MM.1S (cell line): ENCODE measurements around the gene ZNF853.
"Not testable (repeated sequence)": the region's sequence is repeated elsewhere in the genome, so short reads cannot be mapped to it uniquely, and the experiment has no call there.

Experiments used
- DNase-seq: peaks from one replicate; pipeline ENCODE4 v3.0.0-alpha.2; 2015
- H2AFZ ChIP-seq: fragments of 300-600 bp; sonication (generic); 2 replicates; pipeline ENCODE4 v1.6.0; 2016; ENCODE audit warnings: antibody characterized with exemption, low read length
- H3F3A ChIP-seq: fragments of 300-600 bp; sonication (generic); 2 replicates; pipeline ENCODE4 v1.6.1; 2016; ENCODE audit warnings: mild to moderate bottlenecking, antibody characterized with exemption, low read length, moderate library complexity, mixed read lengths; ENCODE audit not compliant: insufficient read depth
- H3K27ac ChIP-seq: fragments of 300-600 bp; sonication (generic); 2 replicates; pipeline ENCODE4 v1.5.1; 2016; ENCODE audit warnings: mild to moderate bottlenecking, low read length
- H3K27me3 ChIP-seq: fragments of 300-600 bp; sonication (generic); replicated peaks from 2 replicates; pipeline ENCODE4 v1.6.0; 2016; ENCODE audit warnings: low read length; ENCODE audit not compliant: insufficient read depth
- H3K36me3 ChIP-seq: fragments of 300-600 bp; sonication (generic); replicated peaks from 2 replicates; pipeline ENCODE4 v1.6.1; 2016; ENCODE audit warnings: mild to moderate bottlenecking, low read length, mixed read lengths; ENCODE audit not compliant: insufficient read depth
- H3K4me1 ChIP-seq: fragments of 300-600 bp; sonication (generic); 2 replicates; pipeline ENCODE4 v1.6.1; 2016; ENCODE audit warnings: low read length, mixed read lengths
- H3K4me2 ChIP-seq: fragments of 300-600 bp; sonication (generic); 2 replicates; pipeline ENCODE4 v1.6.0; 2016; ENCODE audit warnings: low read depth, low read length
- H3K4me3 ChIP-seq: fragments of 300-600 bp; sonication (generic); 2 replicates; pipeline ENCODE4 v1.5.1; 2016; ENCODE audit warnings: low read length, mixed read lengths
- H3K79me2 ChIP-seq: fragments of 300-600 bp; sonication (generic); 2 replicates; pipeline ENCODE4 v1.6.1; 2016; ENCODE audit warnings: mixed run types, low read length, mixed read lengths
- H3K9ac ChIP-seq: fragments of 300-600 bp; sonication (generic); 2 replicates; pipeline ENCODE4 v1.6.1; 2016; ENCODE audit warnings: low read length, mixed read lengths
- H3K9me2 ChIP-seq: fragments of 300-600 bp; sonication (generic); replicated peaks from 2 replicates; pipeline ENCODE4 v1.6.1; 2016; ENCODE audit warnings: mild to moderate bottlenecking, low read length, mixed read lengths; ENCODE audit not compliant: insufficient read depth
- H3K9me3 ChIP-seq: fragments of 300-600 bp; sonication (generic); replicated peaks from 2 replicates; pipeline ENCODE4 v1.6.1; 2016; ENCODE audit warnings: mild to moderate bottlenecking, low read length, mixed read lengths; ENCODE audit not compliant: insufficient read depth
- H4K20me1 ChIP-seq: fragments of 300-600 bp; sonication (generic); 2 replicates; pipeline ENCODE4 v1.6.1; 2016; ENCODE audit warnings: mild to moderate bottlenecking, low read length, moderate library complexity, mixed read lengths; ENCODE audit not compliant: insufficient read depth
- EZH2 ChIP-seq: fragments of 300-600 bp; sonication (generic); optimal IDR thresholded peaks from 2 replicates; pipeline ENCODE3; 2017; ENCODE audit warnings: low read depth, mild to moderate bottlenecking, antibody characterized with exemption, low read length, mixed read lengths
- EZH2phosphoT487 ChIP-seq: fragments of 300-600 bp; sonication (generic); IDR thresholded peaks from 2 replicates; pipeline ENCODE4 v1.6.1; 2018; ENCODE audit warnings: antibody characterized with exemption, low read length
- TF ChIP-seq, protein P1 (sequence below): fragments of 300-600 bp; sonication (generic); IDR thresholded peaks from 2 replicates; pipeline ENCODE4 v1.5.1; 2016; ENCODE audit warnings: antibody characterized with exemption, low read length, mixed read lengths

Gene ZNF853

DNA sequence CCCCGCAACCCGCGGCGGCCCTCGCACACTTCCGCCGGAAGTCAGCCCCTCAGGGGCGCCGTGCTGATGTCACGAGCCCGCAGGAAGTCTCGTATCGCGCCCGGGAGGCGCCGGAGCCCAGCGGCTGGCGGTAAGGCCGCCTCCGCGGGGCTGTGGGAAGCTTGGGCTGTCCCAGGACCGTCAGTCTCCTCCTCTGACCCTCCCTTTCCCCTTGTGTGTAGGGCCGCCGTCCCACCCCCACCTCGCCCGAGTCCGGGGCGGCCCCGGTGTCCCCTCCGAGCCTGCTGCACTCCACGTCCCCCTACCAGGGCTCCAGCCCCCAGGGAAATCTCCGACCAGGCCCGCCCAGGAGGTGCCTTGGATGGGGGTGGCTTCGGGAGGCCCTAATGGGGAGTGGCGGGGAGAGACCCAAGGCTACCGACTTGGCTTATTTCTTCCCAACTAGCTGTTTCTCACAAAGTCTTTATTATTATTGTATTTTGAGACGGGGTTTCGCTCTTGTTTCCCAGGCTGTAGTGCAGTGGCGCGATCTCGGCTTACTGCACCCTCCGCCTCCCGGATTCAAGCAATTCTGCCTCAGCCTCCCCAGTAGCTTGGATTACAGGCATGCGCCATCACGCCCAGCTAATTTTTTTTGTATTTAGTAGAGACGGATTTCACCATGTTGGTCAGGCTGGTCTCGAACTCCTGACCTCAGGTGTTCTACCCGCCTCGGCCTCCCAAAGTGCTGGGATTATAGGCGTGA is 37.9 kb upstream of the ZNF853 start, which contains the start of gene ZDHHC4:
TSS of gene ZDHHC4 (plus strand) at position 86 of the 745 bp plus-strand sequence. CDS start 3,108 bp downstream, outside the sequence.
- H3K9me2 ChIP-seq, result no peaks in the 10 kb centered on the region
- H3K27me3 ChIP-seq, result no peaks in the 10 kb centered on the region; the same call in 1 of the 2 replicates
- no peaks in the 10 kb centered on the region for H3K9me3 ChIP-seq
- H3K4me1 ChIP-seq, result no peaks in the 10 kb centered on the region
- peak within 1 kb of the TSS; percentile 75; the same call in 1 of the 2 replicates for H3K27ac ChIP-seq
- H4K20me1 ChIP-seq, result no peaks in the 10 kb centered on the region
- peak within 1 kb of the TSS; percentile 100 for H2AFZ ChIP-seq
- H3K9ac ChIP-seq, result peak within 1 kb of the TSS; percentile 93
- peak within 1 kb of the TSS; percentile 82 for H3K4me2 ChIP-seq
- peaks cover 3% of the 10 kb centered on the region; the same call in 1 of the 2 replicates for H3F3A ChIP-seq
- DNase-seq, result peak; percentile 93
- TF ChIP-seq EZH2, result no peak
- TF ChIP-seq, protein P1, sequence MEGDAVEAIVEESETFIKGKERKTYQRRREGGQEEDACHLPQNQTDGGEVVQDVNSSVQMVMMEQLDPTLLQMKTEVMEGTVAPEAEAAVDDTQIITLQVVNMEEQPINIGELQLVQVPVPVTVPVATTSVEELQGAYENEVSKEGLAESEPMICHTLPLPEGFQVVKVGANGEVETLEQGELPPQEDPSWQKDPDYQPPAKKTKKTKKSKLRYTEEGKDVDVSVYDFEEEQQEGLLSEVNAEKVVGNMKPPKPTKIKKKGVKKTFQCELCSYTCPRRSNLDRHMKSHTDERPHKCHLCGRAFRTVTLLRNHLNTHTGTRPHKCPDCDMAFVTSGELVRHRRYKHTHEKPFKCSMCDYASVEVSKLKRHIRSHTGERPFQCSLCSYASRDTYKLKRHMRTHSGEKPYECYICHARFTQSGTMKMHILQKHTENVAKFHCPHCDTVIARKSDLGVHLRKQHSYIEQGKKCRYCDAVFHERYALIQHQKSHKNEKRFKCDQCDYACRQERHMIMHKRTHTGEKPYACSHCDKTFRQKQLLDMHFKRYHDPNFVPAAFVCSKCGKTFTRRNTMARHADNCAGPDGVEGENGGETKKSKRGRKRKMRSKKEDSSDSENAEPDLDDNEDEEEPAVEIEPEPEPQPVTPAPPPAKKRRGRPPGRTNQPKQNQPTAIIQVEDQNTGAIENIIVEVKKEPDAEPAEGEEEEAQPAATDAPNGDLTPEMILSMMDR, result no peak
- no peak for TF ChIP-seq EZH2phosphoT487
- no peaks in the 10 kb centered on the region for H3K79me2 ChIP-seq
- H3K4me3 ChIP-seq, result peak within 1 kb of the TSS; percentile 98
- no peaks in the 10 kb centered on the region for H3K36me3 ChIP-seq

DNA sequence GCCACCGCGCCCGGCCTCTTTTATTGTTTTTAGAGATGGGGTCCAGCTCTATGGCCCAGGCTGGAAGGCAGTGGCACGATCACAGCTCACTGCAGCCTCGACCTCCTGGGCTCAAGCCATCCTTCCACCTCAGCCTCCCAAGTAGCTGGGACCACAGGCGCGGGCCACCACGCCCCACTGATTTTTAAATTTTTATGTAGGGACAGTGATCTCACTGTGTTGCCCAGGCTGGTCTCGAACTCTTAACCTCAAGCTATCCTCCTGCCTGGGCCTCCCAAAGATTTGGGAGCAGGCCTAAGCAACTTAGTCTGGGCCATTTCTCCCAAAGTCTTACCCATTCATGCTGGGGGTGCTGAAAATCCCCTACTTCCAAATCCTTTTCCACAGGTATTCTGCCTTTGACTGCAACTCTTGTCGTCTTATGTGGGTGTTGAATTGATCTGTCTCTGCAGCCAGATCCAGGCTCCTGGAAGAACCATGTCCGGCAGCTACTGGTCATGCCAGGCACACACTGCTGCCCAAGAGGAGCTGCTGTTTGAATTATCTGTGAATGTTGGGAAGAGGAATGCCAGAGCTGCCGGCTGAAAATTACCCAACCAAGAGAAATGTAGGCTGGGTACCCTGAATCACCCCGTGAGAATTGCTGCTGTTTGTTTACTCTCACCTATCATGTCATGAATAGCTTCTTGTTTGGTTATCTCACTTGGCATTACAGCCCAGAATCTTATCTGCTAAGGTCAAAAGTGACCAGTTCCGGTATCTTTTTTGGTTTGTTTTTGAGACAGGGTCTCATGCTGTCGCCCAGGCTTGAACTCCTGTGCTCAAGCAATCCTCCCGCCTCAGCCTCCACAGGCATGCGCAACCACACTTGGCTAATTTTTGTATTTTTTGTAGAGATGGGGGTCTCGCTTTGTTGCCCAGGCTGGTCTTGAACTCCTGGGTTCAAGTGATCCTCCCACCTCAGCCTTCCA is 37.0 kb upstream of the ZNF853 start:
- TF ChIP-seq EZH2, result no peak
- TF ChIP-seq, protein P1, result no peak
- TF ChIP-seq EZH2phosphoT487, result no peak
- Histone ChIP-seq H3K27ac (no peak overlapping the region; the same call in 1 of the 2 replicates), H3K4me3 (no peak overlapping the region), H3K9ac (no peak overlapping the region), H3K36me3 (no peaks in the 10 kb centered on the region), H3K79me2 (no peaks in the 10 kb centered on the region), H3K9me3 (no peaks in the 10 kb centered on the region), H3F3A (peaks cover 3% of the 10 kb centered on the region; the same call in 1 of the 2 replicates), H3K27me3 (no peaks in the 10 kb centered on the region; the same call in 1 of the 2 replicates), H3K4me2 (peak overlapping the region; percentile 82), H3K9me2 (no peaks in the 10 kb centered on the region), H4K20me1 (no peaks in the 10 kb centered on the region), H3K4me1 (no peaks in the 10 kb centered on the region), H2AFZ (peak overlapping the region; percentile 100; the same call in 1 of the 2 replicates)
- no peak for DNase-seq

DNA sequence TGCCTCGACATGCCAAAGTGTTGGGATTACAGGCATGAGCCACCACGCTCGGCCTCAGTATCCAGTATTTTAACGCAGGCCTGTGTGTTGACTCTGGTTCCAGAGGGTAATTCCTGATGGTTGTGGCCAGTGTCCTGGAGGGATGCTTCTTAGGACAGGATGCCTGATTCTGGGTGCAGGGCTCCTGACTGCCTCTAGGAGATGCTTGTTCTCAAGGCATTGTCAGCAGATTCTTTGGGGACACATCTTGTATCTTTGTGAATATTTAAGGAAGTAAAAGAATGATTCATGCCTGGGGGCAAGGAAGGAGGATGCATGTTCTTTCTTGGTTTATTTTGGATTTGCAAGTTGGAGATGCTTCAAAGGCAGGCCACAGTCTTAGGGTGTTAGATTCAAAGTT is 36.0 kb upstream of the ZNF853 start:
- Histone ChIP-seq H3K4me1 (no peaks in the 10 kb centered on the region), H3K79me2 (no peaks in the 10 kb centered on the region), H4K20me1 (no peaks in the 10 kb centered on the region), H3K36me3 (no peaks in the 10 kb centered on the region), H3K27me3 (no peaks in the 10 kb centered on the region; the same call in 1 of the 2 replicates), H3K4me2 (no peak overlapping the region), H2AFZ (no peak overlapping the region), H3K9ac (no peak overlapping the region), H3K4me3 (no peak overlapping the region), H3K9me3 (no peaks in the 10 kb centered on the region), H3F3A (peaks cover 3% of the 10 kb centered on the region; the same call in 1 of the 2 replicates), H3K9me2 (no peaks in the 10 kb centered on the region), H3K27ac (no peak overlapping the region)
- TF ChIP-seq EZH2phosphoT487, result no peak
- TF ChIP-seq EZH2, result no peak
- TF ChIP-seq, protein P1, result no peak; the same call in 1 of the 2 replicates
- no peak for DNase-seq

DNA sequence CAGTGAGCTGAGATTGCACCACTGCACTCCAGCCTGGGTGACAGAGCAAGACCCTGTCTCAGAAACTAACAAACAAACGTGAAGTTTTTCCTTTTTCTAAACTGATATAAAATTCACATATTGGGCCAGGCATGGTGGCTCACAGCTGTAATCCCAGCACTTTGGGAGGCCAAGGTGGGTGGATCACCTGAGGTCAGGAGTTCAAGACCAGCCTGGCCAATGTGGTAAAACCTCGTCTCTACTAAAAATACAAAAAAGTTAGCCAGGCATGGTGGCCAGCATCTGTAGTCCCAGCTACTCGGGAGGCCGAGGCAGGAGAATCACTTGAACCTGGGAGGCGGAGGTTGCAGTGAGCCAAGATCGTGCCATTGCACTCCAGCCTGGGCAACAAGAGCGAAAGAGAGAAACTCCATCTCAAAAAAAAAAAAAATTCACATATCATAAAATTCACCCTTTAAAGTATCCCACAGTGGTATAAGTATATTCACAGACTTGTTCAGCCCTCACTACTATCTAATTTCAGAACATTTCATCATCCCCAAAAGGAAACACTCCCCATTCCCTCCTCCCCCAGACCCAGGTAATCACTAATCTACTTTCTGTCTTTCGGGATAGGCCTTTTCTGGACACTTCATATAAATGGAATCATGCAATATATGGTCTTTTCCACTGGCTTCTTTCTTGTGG is 29.5 kb upstream of the ZNF853 start:
- not testable (repeated sequence) for H3K36me3 ChIP-seq, H3K4me3 ChIP-seq, H3F3A ChIP-seq, H3K4me2 ChIP-seq, H3K9me3 ChIP-seq, H4K20me1 ChIP-seq, DNase-seq, H3K9me2 ChIP-seq, H3K27me3 ChIP-seq, H3K4me1 ChIP-seq, H3K27ac ChIP-seq, H3K79me2 ChIP-seq, H3K9ac ChIP-seq, H2AFZ ChIP-seq
